Measurements from ENCODE around the gene AGA. TPM values are rescaled to one million over a fixed set of nuclear protein-coding genes. Genes with fewer than 3 reads are reported as not detected.

The AGA gene
- total and polyA plus RNA-seq, 2 of the 4 experiments (the other 2 are of a cell fraction), result 26.3 to 38.5 TPM

DNA sequence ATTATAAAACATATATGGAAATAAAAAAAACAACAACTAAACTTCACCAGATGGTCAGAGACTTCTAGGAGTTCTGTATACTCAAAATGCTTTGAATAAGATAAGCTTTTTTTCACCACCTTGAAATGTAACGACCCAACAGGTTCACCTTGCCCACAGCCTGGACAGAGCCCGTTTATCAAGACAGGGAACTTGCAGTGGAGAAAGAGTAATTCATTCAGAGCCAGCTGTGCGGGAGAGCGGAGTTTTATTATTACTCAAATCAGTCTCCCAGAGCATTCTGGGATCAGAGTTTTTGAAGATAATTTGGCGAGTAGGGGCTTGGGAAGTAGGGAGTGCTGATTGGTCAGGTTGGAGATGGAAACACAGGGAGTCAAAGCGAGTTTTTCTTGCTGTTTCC lies 38.5 kb downstream of the AGA start:
- no peak overlapping the region for H2BK20ac ChIP-seq (ENCODE audit: low read depth, low read length)
- no peak overlapping the region for H2AK5ac ChIP-seq (ENCODE audit: low read depth, low read length)
- H2BK5ac ChIP-seq (ENCODE audit: low read depth, low read length, poor library complexity, severe bottlenecking), result no peak overlapping the region
- DNase-seq, result no peak
- H4K5ac ChIP-seq (ENCODE audit: low read depth, low read length), result no peak overlapping the region
- no peaks in the 10 kb centered on the region for H3K4me1 ChIP-seq (ENCODE audit: control insufficient read depth, insufficient read depth, low read length)
- H3K27ac ChIP-seq (ENCODE audit: insufficient read depth, low read length), result no peak overlapping the region
- POLR2A ChIA-PET (ENCODE audit: unreplicated experiment), result no interaction called here
- CTCF ChIA-PET, result no interaction called here
- H3K36me3 ChIP-seq (ENCODE audit: control insufficient read depth, insufficient read depth, low read length), result no peaks in the 10 kb centered on the region
- in situ Hi-C loops (cut with MboI; ENCODE audit: low sequenced_read_pairs), result no loop called here
- H2BK120ac ChIP-seq (ENCODE audit: low read depth, low read length), result no peak overlapping the region
- H2BK15ac ChIP-seq (ENCODE audit: low read depth, low read length), result no peak overlapping the region
- H3K27me3 ChIP-seq (ENCODE audit: control insufficient read depth, insufficient read depth, low read length), result no peaks in the 10 kb centered on the region
- H4K91ac ChIP-seq (ENCODE audit: insufficient read depth, low read depth, low read length), result no peak overlapping the region
- no peak overlapping the region for H4K8ac ChIP-seq (ENCODE audit: low read depth in 2 of 2, low read length in 2 of 2)
- ATAC-seq (ENCODE audit: low read depth), result no peak
- H3K23ac ChIP-seq (ENCODE audit: low read depth, low read length), result no peak overlapping the region
- no peaks in the 10 kb centered on the region for H3K9me3 ChIP-seq (ENCODE audit: control insufficient read depth, insufficient read depth, low read length)
- 80% methylated on average over 1 of the region's 6 CpGs; no CpG with 5 or more reads in 1 of the 2 experiments for WGBS, 2 experiments (ENCODE audit: extremely low coverage in 2 of 2, insufficient read length in 1 of 2)
- H4K20me1 ChIP-seq (ENCODE audit: insufficient read depth, low read length), result no peaks in the 10 kb centered on the region
- dilution Hi-C loops (cut with HindIII; ENCODE audit: low sequenced_read_pairs, unreplicated experiment), result no loop called here
- H3K4me3 ChIP-seq (ENCODE audit: insufficient read depth, low read depth, low read length), result no peak overlapping the region
- H2AFZ ChIP-seq (replicated peaks; ENCODE audit: low read length, poor library complexity), result no peak overlapping the region
- H3K14ac ChIP-seq (replicated peaks; ENCODE audit: low read depth, low read length), result no peak overlapping the region
- H3K4me2 ChIP-seq (ENCODE audit: low read depth, low read length), result no peak overlapping the region
- no peak overlapping the region for H3K9ac ChIP-seq (ENCODE audit: low read depth, low read length)
- no peaks in the 10 kb centered on the region for H3K9me1 ChIP-seq (ENCODE audit: insufficient read depth, low read length)
- H3K79me1 ChIP-seq (ENCODE audit: low read depth in 1 of 2, low read length in 2 of 2), result no peaks in the 10 kb centered on the region
- no peak overlapping the region for H3K4ac ChIP-seq (ENCODE audit: low read depth, low read length)
- intact Hi-C loops (cut with micrococcal nuclease), result no loop called here
- no peak for TF ChIP-seq CHD1 (IDR thresholded peaks at IDR 0.05; ENCODE audit: low read depth, low read length)
- no peak for TF ChIP-seq CEBPB (IDR thresholded peaks at IDR 0.05; ENCODE audit: low read depth, low read length)
- TF ChIP-seq ELK1 (IDR thresholded peaks at IDR 0.05; ENCODE audit: borderline replicate concordance, low read depth, low read length), result no peak
- no peak for TF ChIP-seq SMC3 (IDR thresholded peaks at IDR 0.05; ENCODE audit: low read depth, low read length)
- no peak for TF ChIP-seq MXI1 (IDR thresholded peaks at IDR 0.05; ENCODE audit: borderline replicate concordance, low read depth, low read length)
- no peak for TF ChIP-seq RFX5 (IDR thresholded peaks at IDR 0.05; ENCODE audit: low read depth, low read length)
- TF ChIP-seq BHLHE40 (IDR thresholded peaks at IDR 0.05; ENCODE audit: low read depth, low read length), result no peak
- TF ChIP-seq MAZ (IDR thresholded peaks at IDR 0.05; ENCODE audit: borderline replicate concordance, low read depth, low read length), result no peak
- TF ChIP-seq, protein P1, sequence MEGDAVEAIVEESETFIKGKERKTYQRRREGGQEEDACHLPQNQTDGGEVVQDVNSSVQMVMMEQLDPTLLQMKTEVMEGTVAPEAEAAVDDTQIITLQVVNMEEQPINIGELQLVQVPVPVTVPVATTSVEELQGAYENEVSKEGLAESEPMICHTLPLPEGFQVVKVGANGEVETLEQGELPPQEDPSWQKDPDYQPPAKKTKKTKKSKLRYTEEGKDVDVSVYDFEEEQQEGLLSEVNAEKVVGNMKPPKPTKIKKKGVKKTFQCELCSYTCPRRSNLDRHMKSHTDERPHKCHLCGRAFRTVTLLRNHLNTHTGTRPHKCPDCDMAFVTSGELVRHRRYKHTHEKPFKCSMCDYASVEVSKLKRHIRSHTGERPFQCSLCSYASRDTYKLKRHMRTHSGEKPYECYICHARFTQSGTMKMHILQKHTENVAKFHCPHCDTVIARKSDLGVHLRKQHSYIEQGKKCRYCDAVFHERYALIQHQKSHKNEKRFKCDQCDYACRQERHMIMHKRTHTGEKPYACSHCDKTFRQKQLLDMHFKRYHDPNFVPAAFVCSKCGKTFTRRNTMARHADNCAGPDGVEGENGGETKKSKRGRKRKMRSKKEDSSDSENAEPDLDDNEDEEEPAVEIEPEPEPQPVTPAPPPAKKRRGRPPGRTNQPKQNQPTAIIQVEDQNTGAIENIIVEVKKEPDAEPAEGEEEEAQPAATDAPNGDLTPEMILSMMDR (conservative IDR thresholded peaks at IDR 0.05; ENCODE audit: low read depth, low read length), result no peak
- no peak for TF ChIP-seq POLR2A (IDR thresholded peaks at IDR 0.05; ENCODE audit: low read depth, low read length)
- TF ChIP-seq USF2 (IDR thresholded peaks at IDR 0.05; ENCODE audit: low read depth, low read length), result no peak
- TF ChIP-seq FOS (IDR thresholded peaks at IDR 0.05; ENCODE audit: low read depth, low read length), result no peak
- no peak for TF ChIP-seq RAD21 (IDR thresholded peaks at IDR 0.05; ENCODE audit: low read length)
- no peak for TF ChIP-seq NFE2L2 (IDR thresholded peaks at IDR 0.05; ENCODE audit: low read depth, low read length)
- TF ChIP-seq MAFK (IDR thresholded peaks at IDR 0.05; ENCODE audit: low read depth, low read length), result no peak
- TF ChIP-seq RCOR1 (IDR thresholded peaks at IDR 0.05; ENCODE audit: insufficient replicate concordance, low read length), result no peak
- H3K56ac ChIP-seq (ENCODE audit: extremely low read depth, insufficient read depth, low read length), result no peak overlapping the region
- no TSS peak for BruUV-seq (replicated peaks)
- H2AK9ac ChIP-seq (replicated peaks; ENCODE audit: low read depth, low read length, poor library complexity), result no peak overlapping the region
- no peak overlapping the region for H3K18ac ChIP-seq (ENCODE audit: low read depth, low read length)
